ENCODE results near the gene SEPTIN10. TPM values are rescaled to one million over a fixed set of nuclear protein-coding genes. Genes with fewer than 3 reads are reported as not detected.
"Not testable (repeated sequence)": the region's sequence is repeated elsewhere in the genome, so short reads cannot be mapped to it uniquely, and the experiment has no call there.

Gene SEPTIN10
- polyA plus RNA-seq, 4 donors: 104 to 133 (median 119) TPM

DNA sequence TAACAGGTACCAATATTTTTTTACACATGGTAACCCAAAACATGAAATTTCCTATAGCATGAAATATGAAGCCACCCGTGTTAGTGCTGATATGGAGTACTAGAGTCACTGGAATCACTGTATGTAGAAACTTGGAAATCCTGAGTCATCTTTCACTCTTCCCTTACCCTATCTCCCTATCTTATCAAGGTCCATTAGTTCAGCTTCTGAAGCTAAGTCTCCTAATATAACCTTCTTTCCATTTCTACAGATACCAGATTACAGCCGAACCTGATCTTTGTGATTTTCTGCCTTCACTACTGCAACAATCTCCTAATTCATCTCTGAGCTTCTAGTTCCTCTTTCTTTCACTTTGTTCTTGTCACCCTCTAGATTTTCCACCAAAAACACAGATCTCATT is 59.0 kb downstream of the SEPTIN10 start:
- DNase-seq (ENCODE audit: low read depth in 4 of 4, low spot score in 3 of 4): no peak

DNA sequence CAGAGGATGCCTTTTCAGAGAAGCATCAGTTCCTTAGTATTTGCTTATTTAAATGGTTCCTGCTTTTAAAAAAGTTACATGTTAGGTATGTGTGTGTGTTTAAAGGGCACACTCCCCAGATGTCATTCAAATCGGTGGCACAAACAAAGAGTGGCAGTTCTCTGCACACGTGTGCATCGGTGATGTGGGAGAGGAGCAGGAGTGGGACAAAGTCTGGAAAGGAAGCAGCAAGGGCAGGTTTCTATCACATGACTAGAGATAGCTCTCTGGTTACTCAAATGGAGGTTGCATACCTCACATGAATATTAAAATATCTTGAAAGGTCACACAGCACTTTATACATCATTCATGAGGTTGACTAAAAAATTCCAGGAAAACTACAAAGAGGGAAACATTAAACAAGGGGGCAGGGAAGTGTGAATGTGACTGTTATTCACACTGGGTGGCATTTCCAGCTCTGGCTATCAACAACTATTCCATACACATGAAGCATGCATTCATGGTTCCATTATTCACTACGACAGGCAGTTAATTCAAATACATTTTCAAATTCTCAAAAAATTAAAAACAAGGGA is 64.7 kb downstream of the SEPTIN10 start:
- no peak for DNase-seq (ENCODE audit: low read depth in 4 of 4, low spot score in 3 of 4)

GRCh38 chr2:109547280-109547679 is 66.5 kb downstream of the SEPTIN10 start:
- no peak for DNase-seq (ENCODE audit: low read depth in 4 of 4, low spot score in 3 of 4)

- peak in 2 of 4 donors; percentile 38 to 55 for DNase-seq (ENCODE audit: low read depth in 4 of 4, low spot score in 3 of 4)
Observed at GRCh38 chr2:109545828-109546713, 67.7 kb downstream of the SEPTIN10 start.

DNA sequence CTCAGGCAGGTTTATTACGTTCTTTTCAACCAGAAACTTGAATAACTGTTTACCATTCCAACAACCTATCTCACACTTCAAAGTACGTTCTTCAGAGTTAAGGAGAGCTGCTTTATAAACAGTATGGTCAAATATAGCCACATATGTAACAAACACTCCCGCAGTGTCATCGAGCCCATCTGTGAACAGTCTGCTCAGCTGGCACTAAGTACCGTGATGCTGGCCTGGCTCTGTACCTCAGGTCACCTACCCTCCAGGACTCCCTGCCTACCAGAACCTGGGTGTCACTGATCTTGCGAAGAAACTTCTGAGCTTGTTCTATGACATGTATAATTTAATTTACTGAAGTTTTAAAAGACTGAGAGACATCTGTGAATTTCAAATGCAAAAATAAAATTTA is 71.4 kb downstream of the SEPTIN10 start:
- no peak for DNase-seq (ENCODE audit: low read depth in 4 of 4, low spot score in 3 of 4)

GRCh38 chr2:109538546-109538945 is 75.2 kb downstream of the SEPTIN10 start:
- DNase-seq (ENCODE audit: low read depth in 4 of 4, low spot score in 3 of 4): no peak

DNA sequence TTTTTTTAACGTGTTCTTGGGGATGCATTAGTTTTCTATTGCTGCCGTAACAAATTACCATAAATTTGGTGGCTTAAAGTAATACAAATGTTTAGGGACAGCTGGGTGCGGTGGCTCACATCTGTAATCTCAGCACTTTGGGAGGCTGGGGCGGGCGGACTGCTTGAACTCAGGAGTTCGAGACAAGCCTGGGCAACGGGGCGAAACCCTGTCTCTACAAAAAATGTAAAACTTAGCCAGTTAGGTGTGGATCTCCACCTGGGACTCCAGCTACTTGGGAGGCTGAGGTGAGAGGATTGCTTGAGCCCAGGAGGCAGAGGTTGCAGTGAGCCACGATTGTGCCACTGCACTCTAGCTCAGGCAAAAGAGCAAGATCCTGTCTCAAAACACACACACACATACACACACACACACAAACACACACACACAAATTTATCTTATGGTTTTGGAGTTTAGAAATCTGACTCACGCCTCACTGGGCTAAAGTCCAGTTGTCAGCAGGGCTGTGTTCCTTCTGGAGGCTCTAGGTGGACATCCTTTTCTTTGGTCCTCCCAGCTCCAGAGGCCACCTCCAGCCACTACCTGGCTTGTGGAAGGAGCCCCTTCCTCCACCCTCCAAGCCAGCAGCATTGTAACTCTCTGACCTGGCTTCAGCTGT is 76.1 kb downstream of the SEPTIN10 start:
- DNase-seq (ENCODE audit: low read depth in 4 of 4, low spot score in 3 of 4): no peak

DNA sequence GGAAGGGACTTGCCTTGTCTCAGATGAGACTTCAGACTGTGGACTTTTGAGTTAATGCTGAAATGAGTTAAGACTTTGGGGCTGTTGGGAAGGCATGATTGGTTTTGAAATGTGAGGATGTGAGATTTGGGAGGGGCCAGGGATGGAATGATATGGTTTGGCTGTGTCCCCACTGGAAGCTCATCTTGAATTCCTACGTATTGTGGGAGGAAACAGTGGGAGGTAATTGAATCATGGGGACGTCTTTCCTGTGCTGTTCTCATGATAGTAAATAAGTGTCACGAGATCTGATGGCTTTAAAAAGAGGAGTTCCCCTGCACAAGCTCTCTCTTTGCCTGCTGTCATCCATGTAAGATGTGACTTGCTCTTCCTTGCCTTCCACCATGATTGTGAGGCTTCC is 77.2 kb downstream of the SEPTIN10 start:
- not testable (repeated sequence) for DNase-seq (ENCODE audit: low read depth in 4 of 4, low spot score in 3 of 4)

DNA sequence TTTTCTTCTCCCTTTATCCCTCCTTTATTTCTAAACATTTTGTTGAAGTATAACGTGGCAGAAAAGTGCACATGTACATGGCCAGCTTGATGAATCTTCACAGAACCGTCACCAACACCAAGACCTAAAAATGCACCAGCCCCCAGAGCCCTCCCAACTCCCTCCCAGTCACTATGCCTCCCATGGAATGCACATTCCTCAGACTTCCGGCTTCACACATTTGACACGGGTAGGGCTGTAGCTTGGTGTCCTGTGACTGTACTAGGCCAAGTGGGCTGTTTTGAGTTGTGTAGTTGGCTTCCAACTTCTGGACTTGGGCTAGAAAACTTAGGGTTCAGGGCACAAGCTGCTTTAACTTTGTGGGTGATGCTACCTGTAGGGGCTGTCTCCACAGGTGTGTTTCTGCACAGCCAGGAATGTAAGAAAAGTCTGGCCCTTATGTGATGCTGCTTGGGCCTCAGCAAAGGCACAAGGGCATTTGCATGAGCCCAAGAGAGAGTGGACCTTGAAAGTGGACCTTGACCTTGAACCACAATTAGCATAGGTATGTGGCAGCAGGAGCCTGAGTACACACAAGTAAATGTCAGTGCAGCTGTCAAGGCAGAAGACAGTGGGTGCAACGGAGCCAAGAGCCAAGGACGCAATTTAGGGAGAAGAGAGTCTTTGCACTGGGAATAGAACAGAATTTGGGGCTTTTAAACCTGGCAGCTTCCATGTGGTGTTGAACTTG is 78.4 kb downstream of the SEPTIN10 start:
- no peak for DNase-seq (ENCODE audit: low read depth in 4 of 4, low spot score in 3 of 4)

DNA sequence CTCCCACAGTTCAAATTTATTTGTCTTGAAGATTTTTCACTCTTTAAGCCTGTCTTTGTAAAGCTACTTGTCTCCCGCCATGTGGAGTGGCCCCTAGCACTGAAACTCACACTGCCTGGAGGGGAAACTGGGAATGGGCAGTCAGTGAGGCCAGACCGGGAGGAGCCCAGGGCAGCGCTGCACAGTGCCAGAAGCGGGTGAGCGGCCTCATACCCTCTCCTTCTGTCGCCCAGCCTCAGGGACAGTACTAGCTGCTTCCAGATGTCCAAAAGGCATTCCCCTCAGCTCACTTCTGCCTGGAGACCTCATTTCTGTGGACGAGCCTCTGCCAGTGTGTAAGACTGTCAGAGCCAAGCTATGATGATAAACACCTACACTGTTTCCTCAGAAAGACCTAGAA is 79.9 kb downstream of the SEPTIN10 start:
- no peak for DNase-seq (ENCODE audit: low read depth in 4 of 4, low spot score in 3 of 4)

GRCh38 chr2:109532728-109533076 is 81.1 kb downstream of the SEPTIN10 start:
- no peak for DNase-seq (ENCODE audit: low read depth in 4 of 4, low spot score in 3 of 4)

- DNase-seq (ENCODE audit: low read depth in 4 of 4, low spot score in 3 of 4): no peak
Observed at GRCh38 chr2:109531896-109532727, 81.7 kb downstream of the SEPTIN10 start.

DNA sequence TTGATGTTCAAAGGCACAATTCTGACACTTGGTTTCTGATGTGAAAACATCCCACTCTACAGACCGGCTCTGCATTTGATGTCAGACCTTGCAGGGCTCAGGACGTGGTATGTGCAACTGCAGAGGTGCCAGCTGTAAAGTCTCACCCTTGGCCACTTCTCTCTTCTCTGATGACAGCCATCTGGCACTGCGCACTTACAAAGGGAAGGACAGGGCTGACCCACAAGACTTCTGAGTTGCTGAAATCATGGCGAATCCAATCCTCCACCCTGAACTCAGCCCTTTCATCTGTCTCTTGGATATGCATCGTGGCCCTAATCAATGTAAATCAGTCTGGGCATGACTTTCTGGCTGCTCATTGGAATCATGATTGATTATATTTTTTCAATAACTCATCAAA is 82.5 kb downstream of the SEPTIN10 start:
- DNase-seq (ENCODE audit: low read depth in 4 of 4, low spot score in 3 of 4): no peak

DNA sequence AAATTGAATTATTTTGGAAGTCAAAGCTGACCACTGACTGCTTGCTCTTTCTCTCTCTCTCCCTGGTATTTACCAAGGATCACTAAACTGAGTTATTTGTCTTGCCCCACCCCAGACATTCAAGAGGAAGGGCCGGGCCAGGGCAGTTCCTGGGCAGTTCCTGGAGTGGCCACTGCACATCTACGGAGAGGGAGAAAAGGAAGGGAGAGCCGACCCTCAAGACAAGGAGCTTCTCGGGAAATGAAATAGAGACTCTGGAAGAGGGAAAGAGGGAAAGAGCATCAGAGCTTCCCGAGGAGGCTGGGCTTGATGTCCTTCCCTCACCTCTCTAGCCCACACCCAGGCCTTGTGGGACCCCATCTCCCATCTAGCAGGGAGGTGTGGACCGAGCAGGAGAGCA is 83.1 kb downstream of the SEPTIN10 start:
- no peak for DNase-seq (ENCODE audit: low read depth in 4 of 4, low spot score in 3 of 4)

- no peak for DNase-seq (ENCODE audit: low read depth in 4 of 4, low spot score in 3 of 4)
Observed at GRCh38 chr2:109529532-109530449, 84.0 kb downstream of the SEPTIN10 start.

GRCh38 chr2:109528811-109529501 is 84.8 kb downstream of the SEPTIN10 start:
- no peak for DNase-seq (ENCODE audit: low read depth in 4 of 4, low spot score in 3 of 4)

- DNase-seq (ENCODE audit: low read depth in 4 of 4, low spot score in 3 of 4): no peak
Observed at GRCh38 chr2:109527846-109528705, 85.7 kb downstream of the SEPTIN10 start.

DNA sequence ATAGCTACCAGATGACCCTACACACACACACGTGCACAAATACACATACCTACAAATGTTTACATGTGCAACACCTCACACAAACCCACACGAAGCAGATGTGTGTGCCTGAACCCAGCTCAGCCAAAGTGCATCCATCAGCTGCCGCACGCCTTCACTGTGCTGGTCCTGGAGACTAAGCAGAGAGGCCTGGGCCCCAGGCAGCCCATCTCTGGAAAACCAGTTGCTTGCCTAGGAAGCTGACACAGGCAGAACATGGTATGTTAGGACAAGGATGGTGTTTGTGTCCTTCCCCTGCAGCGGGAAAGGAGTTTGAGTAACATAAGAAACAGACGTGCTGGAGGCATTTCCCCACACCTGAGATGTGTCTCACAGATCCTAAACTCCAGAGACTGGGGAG is 86.7 kb downstream of the SEPTIN10 start:
- no peak for DNase-seq (ENCODE audit: low read depth in 4 of 4, low spot score in 3 of 4)
